HUDEP-2 (cell line): ENCODE data around the gene PRAMEF12.
A peak's percentile ranks its signal among the peaks of the same experiment; 100 is the strongest.
"Not testable (repeated sequence)": the region's sequence is repeated elsewhere in the genome, so short reads cannot be mapped to it uniquely, and the experiment has no call there.

Experiments
- DNase-seq, 76 experiments: peaks; one replicate each; lab custom pipeline; 2025; ENCODE audit not compliant: unreplicated experiment in 76 of 76; lab: John Stamatoyannopoulos, UW

The PRAMEF12 gene

DNA sequence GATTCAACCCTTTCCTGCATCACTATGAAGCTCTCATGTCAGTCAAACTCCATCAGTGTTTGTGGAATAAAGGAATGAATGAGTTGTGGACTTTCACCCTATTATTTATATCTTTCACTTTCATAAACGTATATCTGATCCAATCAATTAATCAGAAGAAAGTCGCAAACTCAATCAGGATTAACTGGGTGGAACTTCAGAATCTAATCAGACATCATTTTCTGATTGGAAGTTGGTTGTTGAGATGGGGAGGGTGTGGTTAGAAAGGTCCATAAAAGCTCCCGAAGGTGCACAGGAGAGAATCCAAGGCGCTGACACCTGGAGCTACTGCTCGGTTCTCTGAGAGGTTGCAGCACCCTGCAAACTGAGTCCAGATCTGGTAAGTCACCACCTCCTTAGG lies at the start of gene PRAMEF12:
Gene PRAMEF12 (plus strand): TSS at position 301 of the 400 bp plus-strand sequence. CDS start 1,130 bp downstream, outside the sequence.
- no peak for DNase-seq

DNA sequence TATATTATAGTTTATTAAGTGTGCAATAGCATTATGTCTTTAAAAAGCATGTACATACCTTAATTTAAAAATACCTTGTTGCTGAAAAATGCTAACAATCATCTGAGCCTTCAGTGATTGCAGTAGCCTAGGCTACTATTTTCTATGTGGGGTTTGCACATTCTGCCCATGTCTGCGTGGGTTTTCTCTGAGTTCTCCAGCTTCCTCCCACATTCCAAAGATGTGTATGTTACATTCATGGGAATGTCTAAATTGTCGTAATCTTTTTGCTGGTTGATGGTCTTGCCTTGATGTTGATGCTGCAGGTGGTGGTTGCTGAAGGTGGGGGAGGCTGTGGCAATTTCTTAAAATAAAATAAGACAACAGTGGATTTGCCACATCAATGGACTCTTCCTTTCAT lies 45.1 kb upstream of the PRAMEF12 start:
- no peak for DNase-seq

GRCh38 chr1:12730156-12730555 lies 43.4 kb upstream of the PRAMEF12 start:
- DNase-seq: no peak

GRCh38 chr1:12731084-12731483 lies 42.5 kb upstream of the PRAMEF12 start:
- not testable (repeated sequence) for DNase-seq

DNA sequence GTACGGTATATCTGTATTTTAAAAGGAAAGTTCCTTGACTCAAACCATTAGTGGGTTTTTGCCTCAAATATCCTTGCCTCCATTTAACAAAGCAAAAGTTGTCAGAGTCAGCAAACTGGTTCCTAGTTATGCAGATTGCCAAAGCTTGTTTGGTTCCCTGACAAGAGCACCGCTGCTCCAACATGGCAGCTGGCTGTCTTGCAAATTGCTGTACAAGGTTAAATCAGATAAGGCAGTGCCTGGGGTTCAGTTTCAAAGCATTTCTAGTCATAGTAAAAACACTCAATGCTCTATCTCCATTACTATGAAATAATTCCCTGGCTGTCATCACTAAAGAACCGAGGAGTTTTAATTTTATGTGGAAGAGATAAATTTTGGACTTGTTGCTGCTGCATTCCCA lies 38.9 kb upstream of the PRAMEF12 start:
- no peak for DNase-seq

DNA sequence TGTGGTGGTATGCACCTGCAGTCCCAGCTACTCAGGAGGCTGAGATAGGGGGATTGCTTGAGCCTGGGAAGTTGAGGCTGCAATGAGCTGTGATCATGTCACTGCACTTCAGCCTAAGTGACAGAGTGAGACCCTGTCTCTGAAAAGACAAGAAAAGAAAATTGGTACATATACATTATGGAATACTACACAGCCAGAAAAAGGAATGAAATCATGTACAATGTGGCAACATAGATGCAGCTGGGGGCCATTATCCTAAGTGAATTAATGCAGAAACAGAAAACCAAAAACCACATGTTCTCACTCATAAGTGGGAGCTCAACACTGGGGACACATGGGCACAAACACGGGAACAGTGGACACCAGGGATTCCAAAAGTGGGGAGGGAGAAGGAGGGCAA lies 34.6 kb upstream of the PRAMEF12 start:
- no peak for DNase-seq

DNA sequence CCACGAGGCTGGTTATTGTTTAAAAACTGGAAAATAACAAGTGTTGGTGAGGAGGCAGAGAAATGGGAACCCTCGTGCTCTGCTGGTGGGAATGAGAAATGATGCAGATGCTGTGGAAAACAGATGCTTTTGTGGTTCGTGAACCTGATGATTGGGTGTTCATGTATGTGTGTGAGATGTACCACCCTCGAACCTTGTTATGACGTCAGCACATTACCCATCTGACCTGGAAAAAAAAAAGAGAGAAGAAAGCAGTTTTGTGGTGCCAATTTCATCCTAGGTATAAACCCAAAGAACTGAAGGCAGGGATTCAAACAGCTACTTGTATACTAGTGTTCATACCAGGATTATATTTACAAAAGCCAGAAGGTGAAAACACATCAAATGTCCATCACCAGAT lies 33.9 kb upstream of the PRAMEF12 start:
- no peak for DNase-seq

GRCh38 chr1:12741946-12742345 lies 31.6 kb upstream of the PRAMEF12 start:
- DNase-seq: no peak

GRCh38 chr1:12745126-12745991 lies 28.2 kb upstream of the PRAMEF12 start:
- DNase-seq: no peak

DNA sequence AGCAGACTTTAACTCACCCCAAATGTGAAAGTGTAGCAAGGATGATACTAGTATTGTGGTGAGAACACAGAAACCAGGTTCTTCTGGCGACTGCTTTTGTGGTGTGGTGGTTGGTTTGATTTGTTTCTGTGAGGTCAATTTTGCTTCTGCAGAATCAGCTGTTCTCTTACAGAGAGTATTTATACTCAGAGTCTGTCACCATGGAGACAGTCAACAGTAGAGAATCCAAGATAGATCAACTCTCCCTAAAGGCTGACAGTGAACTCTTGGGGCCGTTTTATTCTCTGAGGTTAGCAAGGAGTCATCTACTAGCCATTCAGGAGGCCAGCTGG lies 27.6 kb upstream of the PRAMEF12 start, which contains the start of gene CFAP107:
Gene CFAP107 (plus strand): TSS at position 209 of the 332 bp plus-strand sequence. CDS start 231 bp downstream, outside the sequence.
- no peak for DNase-seq

GRCh38 chr1:12748778-12749355 lies 24.7 kb upstream of the PRAMEF12 start:
- DNase-seq: no peak

- no peak for DNase-seq
Measured at GRCh38 chr1:12754738-12755137, 18.8 kb upstream of the PRAMEF12 start.

GRCh38 chr1:12756273-12756672 lies 17.3 kb upstream of the PRAMEF12 start:
- no peak for DNase-seq

DNA sequence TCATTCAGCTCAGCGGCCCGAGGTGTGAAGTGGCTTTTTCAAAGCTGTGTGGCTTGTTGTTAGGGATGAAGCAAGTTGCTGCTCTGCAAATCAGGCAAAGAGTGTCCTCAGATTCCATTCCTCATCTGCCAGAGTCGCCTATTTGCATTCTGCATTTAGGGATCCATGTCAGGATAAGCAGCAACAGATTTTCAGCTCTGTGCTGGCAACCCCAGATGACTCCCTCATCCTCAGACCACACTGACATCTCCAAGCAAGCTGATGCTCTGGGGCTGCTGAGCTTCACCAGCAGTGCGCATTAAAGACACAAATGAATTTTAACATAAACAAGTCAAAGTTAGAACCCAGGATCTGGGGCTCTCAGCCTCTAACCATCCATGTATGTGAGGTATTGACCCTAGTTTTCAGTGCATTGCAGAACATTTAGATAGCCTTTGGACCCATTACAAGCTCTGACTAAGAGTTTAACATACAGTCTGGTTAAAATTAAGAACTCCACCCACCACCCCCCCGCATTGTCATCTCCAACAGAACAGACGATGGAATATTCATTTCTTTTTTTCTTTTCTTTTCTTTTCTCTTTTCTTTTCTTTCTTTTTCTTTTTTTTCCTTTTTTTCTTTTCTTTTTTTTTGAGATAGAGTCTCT lies 16.6 kb upstream of the PRAMEF12 start:
- no peak for DNase-seq

DNA sequence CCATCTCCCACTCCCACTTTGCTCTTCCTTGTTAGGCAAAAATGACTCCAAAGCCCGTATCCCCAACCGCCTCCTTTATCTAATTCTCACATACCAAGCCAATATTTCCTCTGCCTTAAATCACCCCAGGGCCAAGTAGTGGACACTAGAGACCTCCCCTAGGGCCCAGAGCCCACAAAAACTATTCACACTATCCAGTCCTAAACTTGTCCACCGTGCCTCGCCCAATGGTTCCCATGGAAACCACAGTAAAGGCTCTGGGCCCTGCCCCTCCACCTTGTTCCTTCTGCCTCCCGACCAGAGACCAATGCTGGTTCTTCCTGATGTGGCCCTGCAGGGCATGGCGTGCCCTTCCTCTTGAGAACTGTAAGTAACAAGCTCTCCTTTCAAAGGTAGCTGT lies 15.7 kb upstream of the PRAMEF12 start:
- DNase-seq: no peak

GRCh38 chr1:12760256-12760795 lies 13.2 kb upstream of the PRAMEF12 start:
- DNase-seq: peak in 2 of 76 experiments; percentile 3 to 6

GRCh38 chr1:12761781-12762180 lies 11.8 kb upstream of the PRAMEF12 start:
- no peak for DNase-seq

DNA sequence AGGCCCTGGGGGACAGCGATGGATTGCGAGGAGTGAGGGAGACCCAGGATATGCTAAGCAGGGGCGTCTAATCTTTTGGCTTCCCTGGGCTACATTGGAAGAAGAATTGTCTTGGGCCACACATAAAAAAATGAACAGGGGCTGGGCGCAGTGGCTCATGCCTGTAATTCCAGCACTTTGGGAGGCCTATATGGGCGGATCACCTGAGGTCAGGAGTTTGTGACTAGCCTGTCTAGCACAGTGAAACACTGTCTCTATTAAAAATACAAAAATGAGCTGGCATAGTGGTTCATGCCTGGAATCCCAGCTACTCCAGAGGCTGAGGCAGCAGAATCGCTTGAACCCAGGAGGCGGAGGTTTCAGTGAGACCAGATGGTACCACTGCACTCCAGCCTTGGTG lies 10.8 kb upstream of the PRAMEF12 start:
- no peak for DNase-seq

DNA sequence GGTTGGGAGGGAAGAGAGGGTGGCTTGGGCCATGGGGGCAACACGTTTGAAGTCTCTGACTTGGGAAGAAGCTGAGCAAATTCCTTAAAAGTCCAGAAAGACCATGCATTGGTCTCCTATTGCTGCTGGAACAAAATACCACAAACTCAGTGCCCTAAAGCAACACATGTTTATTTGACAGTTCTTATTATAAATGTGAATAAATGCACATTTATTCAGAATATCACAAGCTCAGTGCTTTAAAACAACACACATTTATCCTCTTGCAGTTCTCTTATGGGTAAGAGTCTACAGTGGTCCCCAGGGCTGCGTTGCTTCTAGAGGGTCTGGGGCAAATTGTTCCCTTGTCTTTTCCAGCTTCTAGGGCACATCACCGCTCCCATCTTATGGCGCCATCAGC lies 10.1 kb upstream of the PRAMEF12 start:
- DNase-seq: no peak

DNA sequence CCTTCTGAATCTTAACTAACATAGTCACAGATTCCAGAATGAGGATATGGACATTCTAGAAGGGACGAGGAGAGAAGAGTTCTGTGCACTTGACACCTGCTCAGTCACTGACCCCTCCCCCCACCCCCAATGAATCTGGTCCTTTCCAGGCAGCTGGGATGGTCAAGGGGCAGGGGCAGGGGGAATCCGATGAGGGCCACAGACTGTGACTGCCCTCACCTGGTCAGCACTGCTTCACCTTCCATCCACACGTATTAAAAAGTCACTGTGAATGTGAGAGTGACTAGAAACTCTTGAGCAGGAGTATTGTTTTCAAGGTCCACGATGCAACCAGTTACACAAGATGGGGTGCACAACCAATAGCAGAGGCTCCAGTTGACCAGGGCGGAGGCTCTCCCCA lies 9.5 kb upstream of the PRAMEF12 start:
- DNase-seq: no peak

- DNase-seq: no peak
Measured at GRCh38 chr1:12769031-12769430, 4.5 kb upstream of the PRAMEF12 start.
